Activated gamma-delta T cell treated with anti-CD3 and anti-CD28 coated beads, Interleukin-2, amount 50 U/mL, for 16 hours (primary cell): ENCODE data around the gene ADGRG6.

Experiments
- DNase-seq: peaks from one replicate; pipeline ENCODE4 v3.0.0-alpha.2; 2020; ENCODE audit warnings: low read depth

The ADGRG6 gene

GRCh38 chr6:142376800-142377496, 75.1 kb downstream of the ADGRG6 start:
- no peak for DNase-seq

GRCh38 chr6:142377497-142377848, 75.7 kb downstream of the ADGRG6 start:
- no peak for DNase-seq

DNA sequence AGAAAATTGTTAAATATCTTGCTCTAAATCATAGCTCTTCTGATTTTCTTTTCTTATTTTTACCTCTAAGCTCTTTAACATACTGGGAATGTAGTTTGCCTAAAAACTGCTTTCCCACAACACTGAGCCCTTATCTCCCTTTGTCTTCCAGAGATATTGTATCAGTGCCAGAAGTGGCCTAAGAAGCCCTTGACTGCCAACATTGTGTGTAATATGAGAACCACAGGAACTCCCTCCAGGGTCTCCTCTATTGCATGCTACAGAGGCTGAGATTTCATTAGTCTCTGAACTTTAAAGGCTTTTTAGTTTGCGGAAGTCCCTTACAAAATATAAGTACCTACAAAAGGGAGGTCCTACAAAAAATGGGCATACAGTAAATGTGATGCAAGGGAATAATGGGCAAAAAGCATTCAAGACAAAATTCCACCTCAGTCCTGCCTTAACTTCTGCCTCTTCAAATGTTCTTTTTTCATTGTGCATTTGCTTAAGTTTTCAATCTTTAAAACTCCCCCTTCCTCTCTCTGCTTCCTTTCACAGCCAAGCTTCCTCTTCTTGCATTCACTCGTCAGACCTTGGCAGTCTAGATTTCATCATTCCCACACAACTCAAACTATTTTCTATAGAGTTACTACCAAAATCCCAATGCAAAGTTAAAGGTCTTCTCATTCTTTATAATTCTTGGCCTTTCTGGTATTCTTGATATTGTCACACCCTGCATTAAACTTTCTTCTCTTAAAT, 76.5 kb downstream of the ADGRG6 start:
- no peak for DNase-seq

DNA sequence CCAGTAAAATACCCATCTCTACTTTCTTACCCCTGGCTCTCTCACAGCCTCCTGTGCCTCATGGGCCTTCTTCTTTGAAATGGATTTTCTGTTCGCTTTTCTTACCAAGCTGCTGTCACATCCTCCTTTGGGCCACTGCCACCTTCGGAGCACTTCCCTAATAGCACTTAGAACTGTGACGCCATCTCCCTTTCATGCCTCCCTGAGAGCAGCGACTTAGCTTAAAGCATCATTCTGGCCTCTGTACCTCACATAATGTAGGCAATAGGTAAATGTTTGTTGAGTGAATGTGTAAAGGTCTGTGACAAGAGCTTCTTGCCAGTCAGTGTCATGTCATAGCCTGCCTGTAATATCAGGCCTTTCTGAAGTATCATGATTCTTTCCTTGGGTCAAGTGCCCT, 78.8 kb downstream of the ADGRG6 start:
- DNase-seq: no peak

- DNase-seq: no peak
Observed at GRCh38 chr6:142381181-142381580, 79.4 kb downstream of the ADGRG6 start.

DNA sequence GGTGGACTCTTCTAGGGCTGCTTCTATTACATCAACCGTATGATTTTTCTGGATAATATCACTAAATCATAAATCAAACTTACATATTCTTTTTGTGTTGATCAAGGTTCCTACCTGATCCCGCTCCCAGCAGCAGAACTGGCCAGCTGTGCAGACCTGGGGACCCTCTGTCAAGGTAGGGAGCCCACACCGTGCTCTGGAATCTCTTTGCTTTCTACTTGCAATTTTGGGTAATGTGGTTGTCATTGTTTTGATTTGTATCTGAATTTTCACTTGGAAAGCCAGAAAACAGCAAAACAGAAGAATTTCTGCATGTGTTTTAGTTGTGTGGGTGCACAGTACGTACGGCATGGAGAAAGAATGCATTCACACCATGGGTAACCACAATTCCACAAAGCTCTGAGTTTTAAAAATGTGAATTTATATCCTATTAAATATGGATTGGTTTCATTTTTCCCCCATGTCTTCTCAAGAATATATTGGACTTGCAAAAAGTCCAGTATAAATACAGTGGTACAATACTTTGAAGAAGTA, 80.1 kb downstream of the ADGRG6 start:
- DNase-seq: no peak

DNA sequence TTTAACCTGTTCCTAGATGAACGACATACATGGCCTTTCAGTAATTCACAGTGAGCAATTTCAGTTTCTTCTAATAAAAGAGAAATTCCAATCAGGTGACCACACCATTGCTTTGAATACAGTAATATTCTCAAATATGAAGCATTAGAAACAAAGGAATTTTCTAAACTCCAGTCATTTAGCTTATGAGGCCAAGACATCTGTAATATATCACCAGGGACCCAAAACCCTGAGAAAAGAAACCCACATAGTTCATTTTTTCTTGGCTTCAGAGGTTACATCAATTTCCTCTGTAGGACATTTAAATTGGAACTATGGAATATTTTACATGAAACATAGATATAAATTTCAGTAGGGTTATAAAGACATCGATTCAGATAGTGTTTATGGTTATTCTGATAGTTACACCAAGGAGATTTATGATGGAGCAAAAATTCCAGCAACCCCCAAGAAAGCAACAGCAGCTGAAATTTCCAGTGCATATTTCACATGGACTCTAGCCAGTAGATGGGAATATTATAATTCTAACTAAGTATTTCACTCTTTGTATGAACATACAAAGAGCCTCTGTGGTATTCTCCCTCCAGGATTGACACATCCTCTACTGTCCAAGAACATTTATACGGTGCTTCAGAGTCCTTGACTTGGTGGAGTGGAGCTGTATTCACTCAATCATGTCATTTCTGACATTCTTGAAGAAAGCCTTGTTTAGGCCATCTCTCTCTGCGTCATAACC, 82.9 kb downstream of the ADGRG6 start:
- no peak for DNase-seq

GRCh38 chr6:142385352-142385751, 83.5 kb downstream of the ADGRG6 start:
- no peak for DNase-seq

DNA sequence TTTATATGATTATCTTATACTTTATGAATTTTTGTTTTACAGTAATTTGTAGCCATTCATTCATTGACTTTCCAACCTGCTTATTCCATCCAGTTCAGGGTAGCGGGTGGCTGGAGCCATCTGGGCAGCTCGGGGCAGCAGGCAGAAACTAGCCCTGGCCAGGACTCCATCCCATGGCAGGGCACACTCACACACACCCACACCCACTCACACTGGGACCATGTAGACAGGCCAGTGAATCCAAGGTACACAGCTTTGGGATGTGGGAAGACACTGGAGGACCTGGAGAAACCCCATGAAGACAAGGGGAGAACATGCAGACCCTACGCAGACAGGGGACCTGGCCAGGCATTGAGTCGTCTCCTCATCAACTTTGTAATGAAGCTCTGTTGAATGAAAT, 84.8 kb downstream of the ADGRG6 start:
- no peak for DNase-seq

- no peak for DNase-seq
Observed at GRCh38 chr6:142387997-142388815, 86.4 kb downstream of the ADGRG6 start.

DNA sequence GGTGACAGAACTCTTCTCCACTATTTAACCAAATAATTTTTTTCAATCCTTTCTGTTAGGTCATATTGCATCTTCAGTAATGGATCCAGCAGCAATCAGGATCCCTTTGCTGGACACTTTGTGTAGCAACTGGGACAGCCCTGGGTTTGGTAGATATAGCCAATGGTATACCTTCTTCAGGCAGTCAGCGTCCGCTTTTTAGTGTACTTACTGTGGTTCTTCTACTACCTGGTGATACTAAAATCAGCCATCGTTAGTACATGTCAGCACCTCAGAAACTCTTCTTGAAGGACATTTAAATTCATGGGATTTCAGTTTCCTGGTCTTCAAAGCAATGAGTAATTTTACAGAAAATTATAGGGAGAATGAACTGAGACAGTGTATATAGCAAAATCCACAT, 93.5 kb downstream of the ADGRG6 start:
- DNase-seq: no peak

DNA sequence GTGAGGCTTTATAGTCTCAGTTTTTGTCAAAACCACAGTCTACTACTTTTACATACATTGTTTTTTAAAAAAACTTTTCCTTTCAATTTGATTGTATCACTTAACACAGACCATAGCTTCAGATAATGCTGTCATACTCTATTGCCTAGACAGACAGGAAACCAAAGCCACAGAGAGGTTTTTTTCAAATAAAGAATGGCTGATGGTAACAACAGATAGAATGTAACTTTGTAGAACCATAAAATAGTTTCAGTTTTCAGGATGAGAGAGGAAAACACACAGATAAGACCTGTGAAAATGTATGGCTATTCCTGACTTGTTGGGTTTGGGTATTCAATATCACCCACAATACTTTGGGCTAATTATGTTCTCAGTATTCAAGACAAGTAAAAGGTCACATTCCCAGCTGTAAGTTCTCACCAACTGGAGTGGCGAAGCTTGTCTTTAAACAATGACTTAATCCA, 94.0 kb downstream of the ADGRG6 start:
- DNase-seq: no peak

DNA sequence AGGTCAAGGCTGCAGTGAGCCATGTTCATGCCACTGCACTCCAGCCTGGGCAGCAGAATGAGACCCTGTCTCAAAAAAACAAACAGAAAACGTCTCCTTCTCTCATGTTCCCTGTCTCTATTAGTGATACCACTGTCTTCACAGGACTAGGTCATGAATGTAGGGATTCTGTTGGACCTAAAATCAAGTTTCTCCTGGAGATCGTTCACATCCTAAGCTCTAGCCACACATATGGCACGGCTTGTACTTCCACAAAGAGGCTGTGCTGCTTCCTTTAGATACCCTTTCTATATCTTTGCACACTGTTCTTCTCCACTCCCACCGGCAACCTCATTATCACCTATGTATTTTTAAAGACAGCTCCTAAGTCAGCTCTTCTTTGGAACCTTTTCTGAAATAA, 96.5 kb downstream of the ADGRG6 start:
- DNase-seq: no peak

DNA sequence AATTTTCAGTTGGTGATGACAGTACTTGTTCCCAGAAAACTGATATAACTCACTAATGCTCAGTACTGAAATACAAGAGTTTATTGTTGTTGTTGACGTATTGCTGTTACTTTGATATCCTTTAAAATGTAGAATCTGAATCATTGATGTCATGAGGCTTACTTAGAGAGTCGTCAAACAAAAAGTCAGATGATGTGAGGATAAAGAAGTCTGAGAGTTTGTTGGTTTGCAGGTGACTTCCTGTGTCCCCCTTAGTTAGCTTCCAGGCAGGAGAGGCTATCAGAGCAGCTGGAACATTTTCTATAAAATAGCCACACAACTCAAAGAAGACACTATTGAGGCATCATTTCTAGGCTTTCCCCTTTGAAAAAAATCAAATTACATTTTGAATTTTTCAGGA, 97.9 kb downstream of the ADGRG6 start:
- DNase-seq: no peak

GRCh38 chr6:142400495-142400894, 98.7 kb downstream of the ADGRG6 start:
- no peak for DNase-seq

DNA sequence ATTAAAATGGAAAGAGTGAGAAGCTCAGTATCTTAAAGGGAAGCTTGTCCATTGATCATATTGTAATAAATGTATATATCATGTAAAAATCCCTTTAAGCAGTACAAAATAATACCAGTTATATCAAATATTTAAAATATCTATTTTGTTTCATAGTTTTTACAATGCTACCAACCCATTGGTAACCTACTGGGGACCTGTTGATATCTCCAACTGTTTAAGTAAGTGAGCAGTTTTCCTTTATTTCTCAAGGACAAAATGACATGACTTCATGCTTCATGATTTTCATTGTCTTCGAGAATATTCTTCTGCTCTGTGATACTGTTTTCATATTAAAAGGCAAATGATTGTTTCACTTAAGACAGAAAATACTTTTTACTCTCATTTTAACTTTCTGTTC, 100.0 kb downstream of the ADGRG6 start:
- DNase-seq: no peak

- no peak for DNase-seq
Observed at GRCh38 chr6:142404751-142405150, 102.9 kb downstream of the ADGRG6 start.

DNA sequence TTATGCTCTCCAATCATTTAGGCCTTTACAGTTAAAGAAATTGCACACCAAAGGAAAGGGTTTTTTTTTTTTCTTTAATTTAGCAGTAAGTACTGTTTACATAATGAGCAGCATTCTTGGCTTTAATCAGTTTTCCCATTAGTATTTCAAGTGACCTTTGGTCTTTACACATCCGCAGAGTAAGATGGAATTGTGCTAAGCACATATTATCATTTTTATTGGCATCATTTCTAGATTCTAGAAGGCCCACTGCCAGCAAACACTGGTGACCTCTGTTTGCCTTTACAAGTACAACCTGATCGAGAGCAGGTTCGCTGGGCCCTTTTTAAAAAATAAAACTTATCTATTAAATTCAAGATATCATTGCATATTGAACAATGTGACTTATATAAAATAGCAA, 104.3 kb downstream of the ADGRG6 start:
- no peak for DNase-seq

- no peak for DNase-seq
Observed at GRCh38 chr6:142407685-142408273, 106.0 kb downstream of the ADGRG6 start.

DNA sequence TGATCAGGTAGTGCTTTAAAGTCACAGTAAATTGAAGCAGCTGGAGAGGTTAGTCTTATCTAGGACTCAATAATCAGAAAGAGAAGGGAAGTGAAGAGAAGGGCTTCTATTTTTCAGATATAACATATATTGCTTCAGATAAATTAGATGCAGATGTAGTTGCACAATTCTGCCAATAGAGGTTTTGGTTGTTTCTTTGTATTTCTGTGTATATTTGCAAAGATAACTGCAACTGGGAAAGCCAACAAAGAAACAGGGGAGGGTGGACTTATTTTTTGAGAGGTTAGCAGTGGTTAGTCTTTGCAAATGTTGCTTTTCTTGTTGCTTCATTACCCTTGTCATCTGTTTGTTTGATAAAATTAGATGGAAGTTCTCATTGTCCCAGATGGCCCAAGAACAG, 106.6 kb downstream of the ADGRG6 start:
- DNase-seq: no peak

GRCh38 chr6:142409794-142410193, 108.0 kb downstream of the ADGRG6 start:
- no peak for DNase-seq

DNA sequence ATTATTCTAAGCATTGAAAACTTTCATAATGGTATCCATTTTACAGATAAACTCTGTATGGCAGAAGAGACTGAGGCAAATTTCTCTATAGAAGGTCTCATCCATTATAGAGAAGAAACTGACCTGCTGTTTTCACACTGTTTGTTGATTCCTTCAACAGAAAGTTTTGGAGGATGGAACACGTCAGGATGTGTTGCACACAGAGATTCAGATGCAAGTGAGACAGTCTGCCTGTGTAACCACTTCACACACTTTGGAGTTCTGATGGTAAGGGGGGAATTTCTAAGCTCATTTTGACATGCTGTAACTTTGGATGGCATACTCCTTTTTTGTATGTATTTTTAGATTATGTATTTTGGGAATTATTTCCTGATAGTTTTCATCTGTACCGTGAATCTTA, 109.3 kb downstream of the ADGRG6 start:
- DNase-seq: no peak
